NCI-H1105 (cell line): ENCODE data around the gene C1orf159.
A peak's percentile ranks its signal among the peaks of the same experiment; 100 is the strongest.
"Not testable (repeated sequence)": the region's sequence is repeated elsewhere in the genome, so short reads cannot be mapped to it uniquely, and the experiment has no call there.

Experiments used
- DNase-seq: peaks from one replicate; lab custom pipeline; 2025; lab: John Stamatoyannopoulos, UW

The C1orf159 gene

GRCh38 chr1:1118011-1118875 is 2.4 kb upstream of the C1orf159 start:
- no peak for DNase-seq

GRCh38 chr1:1117469-1117831 is 1.6 kb upstream of the C1orf159 start:
- no peak for DNase-seq

GRCh38 chr1:1116701-1117468 is 996 bp upstream of the C1orf159 start:
- DNase-seq = peak; percentile 22

GRCh38 chr1:1115136-1115785 is 628 bp downstream of the C1orf159 start:
- no peak for DNase-seq

- DNase-seq = no peak
Measured at GRCh38 chr1:1114431-1114830, 1.5 kb downstream of the C1orf159 start.

GRCh38 chr1:1112237-1112985 is 3.5 kb downstream of the C1orf159 start:
- no peak for DNase-seq

- no peak for DNase-seq
Measured at GRCh38 chr1:1111516-1112236, 4.2 kb downstream of the C1orf159 start.

GRCh38 chr1:1110561-1110971 is 5.3 kb downstream of the C1orf159 start:
- DNase-seq = no peak

GRCh38 chr1:1109743-1110142 is 6.1 kb downstream of the C1orf159 start:
- DNase-seq = no peak

- no peak for DNase-seq
Measured at GRCh38 chr1:1106510-1107221, 9.2 kb downstream of the C1orf159 start.

GRCh38 chr1:1104152-1104551 is 11.7 kb downstream of the C1orf159 start:
- DNase-seq = not testable (repeated sequence)

GRCh38 chr1:1101503-1101902 is 14.4 kb downstream of the C1orf159 start:
- DNase-seq = no peak

- DNase-seq = no peak
Measured at GRCh38 chr1:1100296-1100695, 15.6 kb downstream of the C1orf159 start.

GRCh38 chr1:1099506-1100183 is 16.2 kb downstream of the C1orf159 start:
- no peak for DNase-seq

GRCh38 chr1:1098681-1099421 is 17.0 kb downstream of the C1orf159 start:
- no peak for DNase-seq

GRCh38 chr1:1096136-1096535 is 19.8 kb downstream of the C1orf159 start:
- DNase-seq = not testable (repeated sequence)

GRCh38 chr1:1094981-1095380 is 20.9 kb downstream of the C1orf159 start:
- no peak for DNase-seq

GRCh38 chr1:1093610-1093943 is 22.3 kb downstream of the C1orf159 start:
- DNase-seq = no peak

GRCh38 chr1:1092894-1093609 is 22.8 kb downstream of the C1orf159 start:
- DNase-seq = no peak
